A673 (cell line): Measurements from ENCODE around the gene TENT5A. TPM values are rescaled to one million over a fixed set of nuclear protein-coding genes. Genes with fewer than 3 reads are reported as not detected.

ENCODE experiments used
- BruUV-seq: library from RNA; stranded (reverse); fragments of 400-500 nt; replicated peaks from 2 replicates; lab custom pipeline; 2021; lab: Mats Ljungman, UMichigan
- CTCF ChIA-PET: fragments of 300-600 bp; sonication (Branson Sonifier 250); formaldehyde crosslinking; loops from one replicate; lab custom pipeline; 2022; ENCODE audit warnings: antibody characterized with exemption; lab: Charles Lee
- POLR2A ChIA-PET: fragments of 300-600 bp; sonication (Branson Sonifier 250); formaldehyde crosslinking; loops from one replicate; lab custom pipeline; 2022; ENCODE audit warnings: antibody characterized with exemption; ENCODE audit not compliant: low non-redundant PET; lab: Charles Lee
- DNase-seq: peaks from one replicate; pipeline ENCODE4 v3.0.0-alpha.2; 2015; ENCODE audit warnings: low spot score
- H3K27ac ChIP-seq: fragments of 200-600 bp; sonication (generic); 2 replicates; pipeline ENCODE4 v1.5.1; 2016; ENCODE audit warnings: mixed run types, low read depth, mild to moderate bottlenecking, mixed read lengths, antibody characterized with exemption, low read length; ENCODE audit not compliant: poor library complexity, severe bottlenecking
- H3K27me3 ChIP-seq: fragments of 200-600 bp; sonication (generic); replicated peaks from 2 replicates; pipeline ENCODE4 v1.6.1; 2017; ENCODE audit warnings: mixed run types, low read depth, mild to moderate bottlenecking, mixed read lengths, antibody characterized with exemption, low read length; ENCODE audit not compliant: insufficient read depth, poor library complexity
- H3K36me3 ChIP-seq: fragments of 200-600 bp; sonication (generic); 2 replicates; pipeline ENCODE4 v1.6.1; 2016; ENCODE audit warnings: mixed run types, mild to moderate bottlenecking, mixed read lengths, antibody characterized with exemption, low read length; ENCODE audit not compliant: insufficient read depth, poor library complexity, severe bottlenecking
- H3K4me1 ChIP-seq: fragments of 200-600 bp; sonication (generic); 2 replicates; pipeline ENCODE4 v1.6.1; 2017; ENCODE audit warnings: mixed run types, mild to moderate bottlenecking, mixed read lengths, antibody characterized with exemption, low read length; ENCODE audit not compliant: insufficient read depth, poor library complexity, severe bottlenecking
- H3K4me3 ChIP-seq: fragments of 200-600 bp; sonication (generic); 2 replicates; pipeline ENCODE4 v1.5.1; 2016; ENCODE audit warnings: low read depth, mixed run types, mild to moderate bottlenecking, mixed read lengths, low read length; ENCODE audit not compliant: poor library complexity, severe bottlenecking
- H3K9me3 ChIP-seq: fragments of 200-600 bp; sonication (generic); 2 replicates; pipeline ENCODE4 v1.6.1; 2016; ENCODE audit warnings: mixed run types, low read depth, mild to moderate bottlenecking, mixed read lengths, antibody characterized with exemption, low read length; ENCODE audit not compliant: poor library complexity, severe bottlenecking
- EZH2 ChIP-seq: fragments of 200-600 bp; sonication (generic); IDR thresholded peaks from 2 replicates; pipeline ENCODE4 v1.6.1; 2017; ENCODE audit warnings: borderline replicate concordance, low read depth, mild to moderate bottlenecking, mixed read lengths, antibody characterized with exemption, low read length; ENCODE audit not compliant: poor library complexity, severe bottlenecking
- intact Hi-C: fragments of 100-400 bp; cut with micrococcal nuclease; formaldehyde crosslinking; loops from one replicate; pipeline ENCODE4 v1.10.0; 2022; ENCODE audit not compliant: unreplicated experiment
- total RNA-seq: library from RNA; stranded (reverse); gene quantifications from 2 replicates; pipeline ENCODE4 v1.2.3, GENCODE V29; 2021
- TF ChIP-seq, protein P1 (sequence below): fragments of 300-800, 200-600 bp; sonication (generic); conservative IDR thresholded peaks from 2 replicates; pipeline ENCODE4 v1.5.1; 2017; ENCODE audit warnings: low read depth, mild to moderate bottlenecking, antibody characterized with exemption, low read length, moderate library complexity, mixed read lengths

The TENT5A gene
- total RNA-seq, 1 experiment from 2014 or later: 37.1 TPM

DNA sequence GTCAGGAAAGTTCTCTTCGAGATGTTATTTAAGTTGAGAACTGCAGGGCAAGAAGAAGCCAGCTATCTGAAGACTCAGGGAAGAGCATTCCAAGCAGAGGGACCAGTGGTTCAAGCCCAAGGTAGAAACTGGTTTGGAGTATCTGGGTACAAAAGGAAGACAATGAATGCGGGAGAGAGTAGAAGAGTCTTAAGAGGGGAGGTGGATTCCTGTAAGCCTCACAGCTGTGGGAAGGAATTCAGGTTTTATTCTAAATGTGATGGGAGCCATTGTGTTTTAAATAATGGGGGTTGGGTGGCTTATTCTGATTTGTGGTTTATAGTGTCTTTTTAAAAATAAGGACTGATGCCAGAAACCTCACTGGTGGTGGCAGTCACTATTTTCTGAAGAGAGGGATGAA, 37.6 kb upstream of the TENT5A start:
- H3K4me1 ChIP-seq: peaks cover 39% of the 10 kb centered on the region
- ChIA-PET CTCF (no interaction called here), POLR2A (no interaction called here)
- H3K36me3 ChIP-seq: no peaks in the 10 kb centered on the region
- no peaks in the 10 kb centered on the region for H3K27me3 ChIP-seq
- no TSS peak for BruUV-seq
- no peak overlapping the region for H3K27ac ChIP-seq
- H3K4me3 ChIP-seq: no peak overlapping the region
- H3K9me3 ChIP-seq: no peaks in the 10 kb centered on the region
- no peak for TF ChIP-seq EZH2
- no peak for DNase-seq
- intact Hi-C loops: no loop called here

DNA sequence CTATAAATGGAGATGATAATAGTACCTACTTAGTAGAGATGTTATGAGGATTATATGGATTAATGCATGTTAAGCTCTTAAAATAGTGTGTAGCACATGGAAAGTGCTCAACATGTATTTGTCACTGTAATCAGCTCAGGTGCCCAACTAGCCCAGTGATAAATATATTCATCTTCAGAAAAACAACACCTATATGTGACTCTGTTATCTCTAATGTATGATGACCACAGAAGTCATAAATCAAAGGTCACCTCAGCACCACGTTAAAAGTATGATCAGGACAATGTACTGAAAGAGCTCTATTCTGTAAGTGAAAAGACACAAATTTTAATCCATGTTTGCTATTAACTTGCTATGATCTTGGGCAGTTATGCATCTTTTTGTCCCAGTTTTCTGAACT, 36.8 kb upstream of the TENT5A start:
- BruUV-seq: no TSS peak
- TF ChIP-seq, protein P1, sequence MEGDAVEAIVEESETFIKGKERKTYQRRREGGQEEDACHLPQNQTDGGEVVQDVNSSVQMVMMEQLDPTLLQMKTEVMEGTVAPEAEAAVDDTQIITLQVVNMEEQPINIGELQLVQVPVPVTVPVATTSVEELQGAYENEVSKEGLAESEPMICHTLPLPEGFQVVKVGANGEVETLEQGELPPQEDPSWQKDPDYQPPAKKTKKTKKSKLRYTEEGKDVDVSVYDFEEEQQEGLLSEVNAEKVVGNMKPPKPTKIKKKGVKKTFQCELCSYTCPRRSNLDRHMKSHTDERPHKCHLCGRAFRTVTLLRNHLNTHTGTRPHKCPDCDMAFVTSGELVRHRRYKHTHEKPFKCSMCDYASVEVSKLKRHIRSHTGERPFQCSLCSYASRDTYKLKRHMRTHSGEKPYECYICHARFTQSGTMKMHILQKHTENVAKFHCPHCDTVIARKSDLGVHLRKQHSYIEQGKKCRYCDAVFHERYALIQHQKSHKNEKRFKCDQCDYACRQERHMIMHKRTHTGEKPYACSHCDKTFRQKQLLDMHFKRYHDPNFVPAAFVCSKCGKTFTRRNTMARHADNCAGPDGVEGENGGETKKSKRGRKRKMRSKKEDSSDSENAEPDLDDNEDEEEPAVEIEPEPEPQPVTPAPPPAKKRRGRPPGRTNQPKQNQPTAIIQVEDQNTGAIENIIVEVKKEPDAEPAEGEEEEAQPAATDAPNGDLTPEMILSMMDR: no peak
- TF ChIP-seq EZH2: no peak
- no peaks in the 10 kb centered on the region for H3K27me3 ChIP-seq
- H3K4me3 ChIP-seq: no peak overlapping the region
- no peak for DNase-seq
- H3K4me1 ChIP-seq: peaks cover 39% of the 10 kb centered on the region
- POLR2A ChIA-PET: no interaction called here
- H3K27ac ChIP-seq: no peak overlapping the region
- H3K36me3 ChIP-seq: no peaks in the 10 kb centered on the region
- intact Hi-C loops: no loop called here
- H3K9me3 ChIP-seq: no peaks in the 10 kb centered on the region
- CTCF ChIA-PET: interaction anchor here (0.6 kb wide), 1 partner anchor 369 kb away, joined by 4 read pairs; no protein-coding TSS in a partner anchor

DNA sequence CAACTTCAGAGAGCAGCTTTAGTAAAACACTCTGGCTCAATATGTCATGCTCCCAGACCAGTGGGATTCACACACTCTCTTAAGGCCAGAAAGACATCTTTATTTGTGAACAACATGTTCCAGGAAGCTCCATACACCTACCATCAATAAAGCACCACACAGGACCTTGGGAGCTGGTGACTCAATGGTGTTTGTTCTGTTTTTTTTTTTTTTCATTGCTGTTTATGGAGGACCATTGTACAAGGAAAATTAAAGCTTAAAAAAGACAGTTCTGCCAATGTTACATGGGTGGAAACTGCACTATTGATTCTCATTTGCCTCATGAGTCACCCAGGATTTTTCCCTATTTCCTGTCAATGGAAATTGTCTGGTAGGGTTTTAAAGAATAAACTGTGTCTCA, 36.3 kb upstream of the TENT5A start:
- no peak overlapping the region for H3K27ac ChIP-seq
- no peaks in the 10 kb centered on the region for H3K9me3 ChIP-seq
- BruUV-seq: no TSS peak
- TF ChIP-seq, protein P1: no peak
- peaks cover 36% of the 10 kb centered on the region for H3K4me1 ChIP-seq
- no peak overlapping the region for H3K4me3 ChIP-seq
- POLR2A ChIA-PET: no interaction called here
- CTCF ChIA-PET: interaction anchor here (0.6 kb wide), 1 partner anchor 370 kb away, joined by 4 read pairs; no protein-coding TSS in a partner anchor
- no peaks in the 10 kb centered on the region for H3K27me3 ChIP-seq
- H3K36me3 ChIP-seq: no peaks in the 10 kb centered on the region
- intact Hi-C loops: no loop called here
- no peak for DNase-seq

DNA sequence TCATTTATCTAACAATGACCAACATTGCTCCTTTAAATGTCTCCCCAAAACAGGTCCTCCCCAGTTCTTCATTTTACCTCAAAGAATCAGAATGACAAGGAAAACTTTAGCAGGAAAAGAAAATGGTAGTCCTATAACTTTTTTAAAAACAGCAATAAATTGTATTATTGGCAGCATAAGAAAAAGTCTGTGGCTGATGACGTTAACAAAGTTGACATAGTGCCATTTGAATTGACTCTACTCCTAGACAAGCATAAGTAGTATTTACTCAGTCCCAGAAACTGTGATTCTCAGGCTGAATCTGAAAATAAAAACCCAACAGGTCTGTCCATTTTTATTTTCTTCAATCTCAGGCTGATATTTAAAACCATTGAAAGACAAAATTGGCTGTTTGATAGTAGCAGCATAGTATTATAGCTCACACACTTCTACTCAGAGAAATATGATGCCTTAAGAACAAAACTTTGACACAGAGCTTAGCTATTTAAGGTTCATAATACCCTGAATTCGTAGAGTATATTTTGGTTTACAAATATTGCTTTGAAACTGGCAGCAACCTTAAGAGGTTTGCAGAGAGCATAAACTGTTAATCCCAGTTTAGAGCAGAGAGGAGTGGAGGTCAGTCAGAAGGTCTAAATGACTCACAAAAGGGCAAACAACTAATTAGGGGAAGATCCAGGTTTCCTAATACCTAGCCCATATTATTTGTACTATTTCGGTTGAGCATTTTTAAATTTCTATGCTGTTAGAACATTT, 35.0 kb upstream of the TENT5A start:
- no TSS peak for BruUV-seq
- no peaks in the 10 kb centered on the region for H3K36me3 ChIP-seq
- no peak overlapping the region for H3K4me3 ChIP-seq
- H3K27me3 ChIP-seq: no peaks in the 10 kb centered on the region
- DNase-seq: no peak
- no peaks in the 10 kb centered on the region for H3K9me3 ChIP-seq
- no peak for TF ChIP-seq EZH2
- TF ChIP-seq, protein P1: no peak
- ChIA-PET CTCF (no interaction called here), POLR2A (no interaction called here)
- H3K27ac ChIP-seq: no peak overlapping the region
- H3K4me1 ChIP-seq: peaks cover 26% of the 10 kb centered on the region
- intact Hi-C loops: no loop called here
